HEK293 (cell line): ENCODE measurements around the gene FZD7.

Experiments used
- HOXA7 ChIP-seq: sonication (generic); formaldehyde crosslinking; IDR thresholded peaks from 2 replicates; pipeline ENCODE4 v1.8.1; 2022; ENCODE audit warnings: missing genetic modification reagents, borderline replicate concordance
- KLF10 ChIP-seq: fragments of 450-650 bp; IDR thresholded peaks from 2 replicates; pipeline ENCODE4 v1.5.1; 2018; ENCODE audit warnings: missing biosample characterization, mild to moderate bottlenecking, missing genetic modification characterization
- YY1 ChIP-seq: fragments of 450-650 bp; formaldehyde crosslinking; IDR thresholded peaks from 2 replicates; pipeline ENCODE4 v1.5.1; 2018; ENCODE audit warnings: missing biosample characterization, missing genetic modification characterization
- ZNF133 ChIP-seq: fragments of 450-650 bp; formaldehyde crosslinking; IDR thresholded peaks from 2 replicates; pipeline ENCODE4 v1.5.1; 2016; ENCODE audit warnings: missing biosample characterization, missing genetic modification characterization
- ZNF2 ChIP-seq: fragments of 450-650 bp; formaldehyde crosslinking; IDR thresholded peaks from 2 replicates; pipeline ENCODE4 v1.5.1; 2016; ENCODE audit warnings: missing biosample characterization, missing genetic modification characterization
- ZNF211 ChIP-seq: fragments of 450-650 bp; formaldehyde crosslinking; IDR thresholded peaks from 2 replicates; pipeline ENCODE4 v1.5.1; 2016; ENCODE audit warnings: low read depth, missing biosample characterization, missing genetic modification characterization
- ZNF24 ChIP-seq: fragments of 450-650 bp; formaldehyde crosslinking; IDR thresholded peaks from 2 replicates; pipeline ENCODE4 v1.5.1; 2016; ENCODE audit warnings: missing biosample characterization, missing genetic modification characterization
- ZNF433 ChIP-seq: fragments of 450-650 bp; formaldehyde crosslinking; IDR thresholded peaks from 2 replicates; pipeline ENCODE4 v1.5.1; 2016; ENCODE audit warnings: missing biosample characterization, missing genetic modification characterization, low read depth
- ZNF623 ChIP-seq: fragments of 450-650 bp; formaldehyde crosslinking; IDR thresholded peaks from 2 replicates; pipeline ENCODE4 v1.5.1; 2016; ENCODE audit warnings: missing biosample characterization, missing genetic modification characterization
- ZNF670 ChIP-seq: fragments of 450-650 bp; formaldehyde crosslinking; IDR thresholded peaks from 2 replicates; pipeline ENCODE4 v1.5.1; 2016; ENCODE audit warnings: missing biosample characterization, missing genetic modification characterization, low read depth
- TF ChIP-seq, protein P1 (sequence below): fragments of 450-650 bp; formaldehyde crosslinking; IDR thresholded peaks from 2 replicates; pipeline ENCODE4 v1.5.1; 2016; ENCODE audit warnings: missing biosample characterization, missing genetic modification characterization
- TF ChIP-seq, protein P2 (sequence below): fragments of 450-650 bp; formaldehyde crosslinking; IDR thresholded peaks from 2 replicates; pipeline ENCODE4 v1.5.1; 2016; ENCODE audit warnings: missing biosample characterization, missing genetic modification characterization
- TF ChIP-seq, protein P3 (sequence below): fragments of 450-650 bp; formaldehyde crosslinking; conservative IDR thresholded peaks from 2 replicates; pipeline ENCODE4 v1.5.1; 2016; ENCODE audit warnings: low read depth, missing biosample characterization, missing genetic modification characterization
- TF ChIP-seq, protein P4 (sequence below): fragments of 450-650 bp; formaldehyde crosslinking; IDR thresholded peaks from 2 replicates; pipeline ENCODE4 v1.5.1; 2016; ENCODE audit warnings: missing biosample characterization, missing genetic modification characterization

DNA sequence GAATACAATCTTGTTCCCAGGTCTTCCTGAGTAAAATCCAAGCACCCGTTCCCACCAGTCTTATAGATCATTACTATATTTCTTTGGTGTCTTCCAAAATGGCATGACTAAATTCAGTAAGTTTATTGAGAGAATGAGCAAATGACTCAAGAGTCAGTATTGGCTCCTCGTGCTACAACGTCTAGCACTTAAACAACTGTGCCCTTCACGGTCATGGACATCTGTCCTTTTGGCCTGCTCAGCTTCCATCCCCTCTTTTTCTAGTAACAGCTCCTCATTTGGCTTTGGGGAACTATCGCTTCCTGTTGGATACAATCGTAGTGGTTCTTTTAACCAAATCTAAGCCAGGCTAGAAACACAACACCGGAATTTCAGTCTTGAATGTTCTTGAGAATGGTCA lies 24.1 kb upstream of the FZD7 start:
- TF ChIP-seq YY1 (tag by site-specific recombination) = no peak
- no peak for TF ChIP-seq ZNF670
- TF ChIP-seq HOXA7 (CRISPR knock-in tag) = no peak
- TF ChIP-seq, protein P1, sequence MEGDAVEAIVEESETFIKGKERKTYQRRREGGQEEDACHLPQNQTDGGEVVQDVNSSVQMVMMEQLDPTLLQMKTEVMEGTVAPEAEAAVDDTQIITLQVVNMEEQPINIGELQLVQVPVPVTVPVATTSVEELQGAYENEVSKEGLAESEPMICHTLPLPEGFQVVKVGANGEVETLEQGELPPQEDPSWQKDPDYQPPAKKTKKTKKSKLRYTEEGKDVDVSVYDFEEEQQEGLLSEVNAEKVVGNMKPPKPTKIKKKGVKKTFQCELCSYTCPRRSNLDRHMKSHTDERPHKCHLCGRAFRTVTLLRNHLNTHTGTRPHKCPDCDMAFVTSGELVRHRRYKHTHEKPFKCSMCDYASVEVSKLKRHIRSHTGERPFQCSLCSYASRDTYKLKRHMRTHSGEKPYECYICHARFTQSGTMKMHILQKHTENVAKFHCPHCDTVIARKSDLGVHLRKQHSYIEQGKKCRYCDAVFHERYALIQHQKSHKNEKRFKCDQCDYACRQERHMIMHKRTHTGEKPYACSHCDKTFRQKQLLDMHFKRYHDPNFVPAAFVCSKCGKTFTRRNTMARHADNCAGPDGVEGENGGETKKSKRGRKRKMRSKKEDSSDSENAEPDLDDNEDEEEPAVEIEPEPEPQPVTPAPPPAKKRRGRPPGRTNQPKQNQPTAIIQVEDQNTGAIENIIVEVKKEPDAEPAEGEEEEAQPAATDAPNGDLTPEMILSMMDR (tag by site-specific recombination) = no peak
- TF ChIP-seq, protein P2, sequence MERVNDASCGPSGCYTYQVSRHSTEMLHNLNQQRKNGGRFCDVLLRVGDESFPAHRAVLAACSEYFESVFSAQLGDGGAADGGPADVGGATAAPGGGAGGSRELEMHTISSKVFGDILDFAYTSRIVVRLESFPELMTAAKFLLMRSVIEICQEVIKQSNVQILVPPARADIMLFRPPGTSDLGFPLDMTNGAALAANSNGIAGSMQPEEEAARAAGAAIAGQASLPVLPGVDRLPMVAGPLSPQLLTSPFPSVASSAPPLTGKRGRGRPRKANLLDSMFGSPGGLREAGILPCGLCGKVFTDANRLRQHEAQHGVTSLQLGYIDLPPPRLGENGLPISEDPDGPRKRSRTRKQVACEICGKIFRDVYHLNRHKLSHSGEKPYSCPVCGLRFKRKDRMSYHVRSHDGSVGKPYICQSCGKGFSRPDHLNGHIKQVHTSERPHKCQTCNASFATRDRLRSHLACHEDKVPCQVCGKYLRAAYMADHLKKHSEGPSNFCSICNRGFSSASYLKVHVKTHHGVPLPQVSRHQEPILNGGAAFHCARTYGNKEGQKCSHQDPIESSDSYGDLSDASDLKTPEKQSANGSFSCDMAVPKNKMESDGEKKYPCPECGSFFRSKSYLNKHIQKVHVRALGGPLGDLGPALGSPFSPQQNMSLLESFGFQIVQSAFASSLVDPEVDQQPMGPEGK (tag by site-specific recombination) = no peak
- TF ChIP-seq ZNF133 (tag by site-specific recombination) = no peak
- TF ChIP-seq, protein P3, sequence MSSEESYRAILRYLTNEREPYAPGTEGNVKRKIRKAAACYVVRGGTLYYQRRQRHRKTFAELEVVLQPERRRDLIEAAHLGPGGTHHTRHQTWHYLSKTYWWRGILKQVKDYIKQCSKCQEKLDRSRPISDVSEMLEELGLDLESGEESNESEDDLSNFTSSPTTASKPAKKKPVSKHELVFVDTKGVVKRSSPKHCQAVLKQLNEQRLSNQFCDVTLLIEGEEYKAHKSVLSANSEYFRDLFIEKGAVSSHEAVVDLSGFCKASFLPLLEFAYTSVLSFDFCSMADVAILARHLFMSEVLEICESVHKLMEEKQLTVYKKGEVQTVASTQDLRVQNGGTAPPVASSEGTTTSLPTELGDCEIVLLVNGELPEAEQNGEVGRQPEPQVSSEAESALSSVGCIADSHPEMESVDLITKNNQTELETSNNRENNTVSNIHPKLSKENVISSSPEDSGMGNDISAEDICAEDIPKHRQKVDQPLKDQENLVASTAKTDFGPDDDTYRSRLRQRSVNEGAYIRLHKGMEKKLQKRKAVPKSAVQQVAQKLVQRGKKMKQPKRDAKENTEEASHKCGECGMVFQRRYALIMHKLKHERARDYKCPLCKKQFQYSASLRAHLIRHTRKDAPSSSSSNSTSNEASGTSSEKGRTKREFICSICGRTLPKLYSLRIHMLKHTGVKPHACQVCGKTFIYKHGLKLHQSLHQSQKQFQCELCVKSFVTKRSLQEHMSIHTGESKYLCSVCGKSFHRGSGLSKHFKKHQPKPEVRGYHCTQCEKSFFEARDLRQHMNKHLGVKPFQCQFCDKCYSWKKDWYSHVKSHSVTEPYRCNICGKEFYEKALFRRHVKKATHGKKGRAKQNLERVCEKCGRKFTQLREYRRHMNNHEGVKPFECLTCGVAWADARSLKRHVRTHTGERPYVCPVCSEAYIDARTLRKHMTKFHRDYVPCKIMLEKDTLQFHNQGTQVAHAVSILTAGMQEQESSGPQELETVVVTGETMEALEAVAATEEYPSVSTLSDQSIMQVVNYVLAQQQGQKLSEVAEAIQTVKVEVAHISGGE (tag by site-specific recombination) = no peak
- TF ChIP-seq ZNF433 (tag by site-specific recombination) = no peak
- TF ChIP-seq ZNF211 = no peak
- no peak for TF ChIP-seq ZNF623 (tag by site-specific recombination)
- no peak for TF ChIP-seq KLF10
- TF ChIP-seq, protein P4, sequence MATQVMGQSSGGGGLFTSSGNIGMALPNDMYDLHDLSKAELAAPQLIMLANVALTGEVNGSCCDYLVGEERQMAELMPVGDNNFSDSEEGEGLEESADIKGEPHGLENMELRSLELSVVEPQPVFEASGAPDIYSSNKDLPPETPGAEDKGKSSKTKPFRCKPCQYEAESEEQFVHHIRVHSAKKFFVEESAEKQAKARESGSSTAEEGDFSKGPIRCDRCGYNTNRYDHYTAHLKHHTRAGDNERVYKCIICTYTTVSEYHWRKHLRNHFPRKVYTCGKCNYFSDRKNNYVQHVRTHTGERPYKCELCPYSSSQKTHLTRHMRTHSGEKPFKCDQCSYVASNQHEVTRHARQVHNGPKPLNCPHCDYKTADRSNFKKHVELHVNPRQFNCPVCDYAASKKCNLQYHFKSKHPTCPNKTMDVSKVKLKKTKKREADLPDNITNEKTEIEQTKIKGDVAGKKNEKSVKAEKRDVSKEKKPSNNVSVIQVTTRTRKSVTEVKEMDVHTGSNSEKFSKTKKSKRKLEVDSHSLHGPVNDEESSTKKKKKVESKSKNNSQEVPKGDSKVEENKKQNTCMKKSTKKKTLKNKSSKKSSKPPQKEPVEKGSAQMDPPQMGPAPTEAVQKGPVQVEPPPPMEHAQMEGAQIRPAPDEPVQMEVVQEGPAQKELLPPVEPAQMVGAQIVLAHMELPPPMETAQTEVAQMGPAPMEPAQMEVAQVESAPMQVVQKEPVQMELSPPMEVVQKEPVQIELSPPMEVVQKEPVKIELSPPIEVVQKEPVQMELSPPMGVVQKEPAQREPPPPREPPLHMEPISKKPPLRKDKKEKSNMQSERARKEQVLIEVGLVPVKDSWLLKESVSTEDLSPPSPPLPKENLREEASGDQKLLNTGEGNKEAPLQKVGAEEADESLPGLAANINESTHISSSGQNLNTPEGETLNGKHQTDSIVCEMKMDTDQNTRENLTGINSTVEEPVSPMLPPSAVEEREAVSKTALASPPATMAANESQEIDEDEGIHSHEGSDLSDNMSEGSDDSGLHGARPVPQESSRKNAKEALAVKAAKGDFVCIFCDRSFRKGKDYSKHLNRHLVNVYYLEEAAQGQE = no peak
- TF ChIP-seq ZNF24 (tag by site-specific recombination) = no peak
- TF ChIP-seq ZNF2 (tag by site-specific recombination) = no peak
